SK-N-SH (cell line): Measurements from ENCODE around the gene PPP1R3D. TPM values are rescaled to one million over a fixed set of nuclear protein-coding genes. Genes with fewer than 3 reads are reported as not detected.

Experiments used
- CTCF ChIA-PET: fragments of 300-600, 350-600 bp; formaldehyde crosslinking; extraction: SDS; loops from one replicate; lab custom pipeline; 2021; lab: Yijun Ruan, JAX
- POLR2A ChIA-PET: fragments of 350-600 bp; sonication (Branson Sonifier 250); formaldehyde crosslinking; extraction: SDS; loops from one replicate; lab custom pipeline; 2020; ENCODE audit warnings: antibody characterized with exemption, inconsistent platforms; lab: Yijun Ruan, JAX
- DNase-seq: peaks from one replicate; pipeline ENCODE4 v3.0.0; 2012
- H2AFZ ChIP-seq: fragments of 200-600 bp; sonication (generic); 2 replicates; pipeline ENCODE4 v1.8.1; 2016; ENCODE audit warnings: antibody characterized with exemption, mild to moderate bottlenecking, low read depth
- H3F3A ChIP-seq: fragments of 200-600 bp; sonication (generic); replicated peaks from 2 replicates; pipeline ENCODE3; 2016; ENCODE audit warnings: antibody characterized with exemption, mild to moderate bottlenecking; ENCODE audit not compliant: insufficient read depth
- H3K27ac ChIP-seq, 2 experiments: fragments of 200-500 bp in 1 of 2; fragments of 200-600 bp in 1 of 2; sonication (Bioruptor generic) in 1 of 2; sonication (generic), shearing (Covaris generic) in 1 of 2; 2 replicates each; pipeline versions ENCODE4 v1.5.1 to v1.6.1; 2014 to 2016; ENCODE audit warnings: low read depth in 2 of 2, inconsistent platforms in 1 of 2, low read length in 1 of 2, mild to moderate bottlenecking in 1 of 2, mixed read lengths in 1 of 2
- H3K27me3 ChIP-seq: fragments of 200-600 bp; sonication (generic), shearing (Covaris generic); 2 replicates; pipeline ENCODE4 v1.6.1; 2016; ENCODE audit warnings: mixed run types; ENCODE audit not compliant: insufficient read depth
- H3K36me3 ChIP-seq, 2 experiments: fragments of 200-500 bp in 1 of 2; fragments of 200-600 bp in 1 of 2; sonication (Bioruptor generic) in 1 of 2; sonication (generic) in 1 of 2; replicated peaks in 1 of 2; 2 replicates each; pipeline versions ENCODE3 to v1.5.1; 2014 to 2016; ENCODE audit warnings: low read length in 1 of 2, mild to moderate bottlenecking in 1 of 2; ENCODE audit not compliant: insufficient read depth in 2 of 2, control insufficient read depth in 1 of 2
- H3K4me1 ChIP-seq, 2 experiments: fragments of 200-500 bp in 1 of 2; fragments of 200-600 bp in 1 of 2; sonication (Bioruptor generic) in 1 of 2; sonication (generic), shearing (Covaris generic) in 1 of 2; 2 replicates each; pipeline versions ENCODE4 v1.5.1 to v1.6.1; 2014 to 2016; ENCODE audit warnings: low read depth in 1 of 2, low read length in 1 of 2, mixed run types in 1 of 2; ENCODE audit not compliant: insufficient read depth in 2 of 2, control insufficient read depth in 1 of 2
- H3K4me2 ChIP-seq: fragments of 200-600 bp; sonication (generic), shearing (Covaris generic); 2 replicates; pipeline ENCODE4 v1.6.1; 2017; ENCODE audit warnings: mixed run types
- H3K4me3 ChIP-seq, 2 experiments: fragments of 200-500 bp in 1 of 2; fragments of 200-600 bp in 1 of 2; sonication (Bioruptor generic) in 1 of 2; sonication (generic), shearing (Covaris generic) in 1 of 2; 2 replicates each; pipeline versions ENCODE4 v1.5.1 to v1.8.1; 2014 to 2016; ENCODE audit warnings: low read depth in 2 of 2, inconsistent platforms in 1 of 2, low read length in 1 of 2, mild to moderate bottlenecking in 1 of 2, mixed read lengths in 1 of 2, moderate library complexity in 1 of 2
- H3K79me2 ChIP-seq: fragments of 200-600 bp; sonication (generic); 2 replicates; pipeline ENCODE4 v1.8.1; 2017; ENCODE audit warnings: mild to moderate bottlenecking; ENCODE audit not compliant: insufficient read depth
- H3K9ac ChIP-seq: fragments of 200-600 bp; sonication (generic); 2 replicates; pipeline ENCODE4 v1.6.1; 2017; ENCODE audit warnings: mixed run types
- H3K9me2 ChIP-seq: fragments of 200-600 bp; sonication (generic); 2 replicates; pipeline ENCODE4 v1.6.1; 2017; ENCODE audit warnings: mixed run types
- H3K9me3 ChIP-seq: fragments of 200-600 bp; sonication (generic); 2 replicates; pipeline ENCODE4 v1.6.1; 2017; ENCODE audit warnings: mixed run types, mild to moderate bottlenecking, moderate library complexity
- H4K20me1 ChIP-seq: fragments of 200-600 bp; sonication (generic); 2 replicates; pipeline ENCODE4 v1.6.1; 2017; ENCODE audit warnings: mild to moderate bottlenecking, mixed run types; ENCODE audit not compliant: insufficient read depth
- CHD2 ChIP-seq: fragments of 150-350 bp; IDR thresholded peaks from 2 replicates; pipeline ENCODE4 v1.6.1; 2018; ENCODE audit warnings: low read length; ENCODE audit not compliant: partially characterized antibody
- ELF1 ChIP-seq: IDR thresholded peaks from 2 replicates; pipeline ENCODE4 v1.4.0; 2012
- EP300 ChIP-seq, 2 experiments: IDR thresholded peaks; 2 replicates each; pipeline versions ENCODE4 v1.4.0 to v1.6.1; 2012; ENCODE audit warnings: borderline replicate concordance in 1 of 2, low read depth in 1 of 2, low read length in 1 of 2
- FOSL2 ChIP-seq: IDR thresholded peaks from 2 replicates; pipeline ENCODE4 v1.4.0; 2012; ENCODE audit warnings: low read depth, mild to moderate bottlenecking, moderate library complexity, borderline replicate concordance
- FOXJ3 ChIP-seq: sonication (generic); formaldehyde crosslinking; IDR thresholded peaks from 2 replicates; pipeline ENCODE4 v1.5.1; 2020; ENCODE audit warnings: mild to moderate bottlenecking, missing genetic modification reagents
- FOXM1 ChIP-seq: IDR thresholded peaks from 2 replicates; pipeline ENCODE4 v1.4.0; 2012; ENCODE audit warnings: low read depth, mild to moderate bottlenecking
- GATA2 ChIP-seq: sonication (generic); formaldehyde crosslinking; IDR thresholded peaks from 2 replicates; pipeline ENCODE4 v1.5.0; 2020; ENCODE audit warnings: mild to moderate bottlenecking, missing genetic modification reagents
- IRF3 ChIP-seq: fragments of 150-350 bp; IDR thresholded peaks from 2 replicates; pipeline ENCODE4 v1.6.1; 2016; ENCODE audit warnings: mild to moderate bottlenecking, low read depth, low read length
- JUND ChIP-seq: IDR thresholded peaks from 2 replicates; pipeline ENCODE4 v1.4.0; 2012
- MEF2A ChIP-seq: IDR thresholded peaks from 2 replicates; pipeline ENCODE4 v1.4.0; 2012; ENCODE audit warnings: low read depth, borderline replicate concordance
- MXI1 ChIP-seq: IDR thresholded peaks from 2 replicates; pipeline ENCODE4 v1.6.1; 2012; ENCODE audit warnings: mild to moderate bottlenecking, low read depth, low read length, improper control_type of control experiment
- NFIC ChIP-seq: IDR thresholded peaks from 2 replicates; pipeline ENCODE4 v1.4.0; 2012; ENCODE audit warnings: borderline replicate concordance
- POLR2AphosphoS5 ChIP-seq: IDR thresholded peaks from 2 replicates; pipeline ENCODE4 v1.6.1; 2012; ENCODE audit warnings: low read depth, low read length
- RAD21 ChIP-seq: IDR thresholded peaks from 2 replicates; pipeline ENCODE4 v1.6.1; 2012; ENCODE audit warnings: mild to moderate bottlenecking, low read length
- RCOR1 ChIP-seq: fragments of 150-350 bp; IDR thresholded peaks from 2 replicates; pipeline ENCODE4 v1.6.1; 2017; ENCODE audit warnings: antibody characterized with exemption, low read length
- RFX5 ChIP-seq: IDR thresholded peaks from 2 replicates; pipeline ENCODE4 v1.6.1; 2012; ENCODE audit warnings: mild to moderate bottlenecking, improper control_type of control experiment, low read length
- SMC3 ChIP-seq: IDR thresholded peaks from 2 replicates; pipeline ENCODE4 v1.6.1; 2012; ENCODE audit warnings: low read depth, low read length, improper control_type of control experiment
- TAF1 ChIP-seq: IDR thresholded peaks from 2 replicates; pipeline ENCODE4 v1.6.1; 2012; ENCODE audit warnings: low read depth, mild to moderate bottlenecking, low read length, moderate library complexity, borderline replicate concordance
- TEAD4 ChIP-seq: IDR thresholded peaks from 2 replicates; pipeline ENCODE4 v1.4.0; 2012; ENCODE audit warnings: mild to moderate bottlenecking, borderline replicate concordance; ENCODE audit not compliant: insufficient read depth
- WGBS: methylation state at CpG from one replicate; pipeline ENCODE4 v1.1.6; 2017; ENCODE audit warnings: low lambda C conversion rate; 5-methylcytosine and 5-hydroxymethylcytosine counted together
- polyA plus RNA-seq, 3 experiments: library from polyadenylated mRNA; depleted of rRNA; stranded (reverse); fragments of >200 nt; gene quantifications; 2 replicates each; pipeline ENCODE4 v1.2.3, GENCODE V29; 2012
- TF ChIP-seq, protein P1 (sequence below): IDR thresholded peaks from 2 replicates; pipeline ENCODE4; 2012
- TF ChIP-seq, protein P2 (sequence below): IDR thresholded peaks from 2 replicates; pipeline ENCODE4 v1.4.0; 2012; ENCODE audit warnings: low read depth, borderline replicate concordance
- TF ChIP-seq, protein P3 (sequence below): IDR thresholded peaks from 2 replicates; pipeline ENCODE4 v1.4.0; 2012; ENCODE audit warnings: low read depth
- TF ChIP-seq, protein P4 (sequence below): fragments of 150-350 bp; IDR thresholded peaks from 2 replicates; pipeline ENCODE4 v1.6.1; 2017; ENCODE audit warnings: antibody characterized with exemption, low read length, low read depth, borderline replicate concordance

PPP1R3D gene, protein sequence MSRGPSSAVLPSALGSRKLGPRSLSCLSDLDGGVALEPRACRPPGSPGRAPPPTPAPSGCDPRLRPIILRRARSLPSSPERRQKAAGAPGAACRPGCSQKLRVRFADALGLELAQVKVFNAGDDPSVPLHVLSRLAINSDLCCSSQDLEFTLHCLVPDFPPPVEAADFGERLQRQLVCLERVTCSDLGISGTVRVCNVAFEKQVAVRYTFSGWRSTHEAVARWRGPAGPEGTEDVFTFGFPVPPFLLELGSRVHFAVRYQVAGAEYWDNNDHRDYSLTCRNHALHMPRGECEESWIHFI
- polyA plus RNA-seq (2012; rRNA removed) = 0.87 and 0.91 TPM in 2 replicates
- 0.91 and 0.92 TPM in 2 replicates for polyA plus RNA-seq (2012; cell fraction: cytosol; rRNA removed)
- polyA plus RNA-seq (2012; cell fraction: nucleus; rRNA removed) = 0.56 and 0.88 TPM in 2 replicates

DNA sequence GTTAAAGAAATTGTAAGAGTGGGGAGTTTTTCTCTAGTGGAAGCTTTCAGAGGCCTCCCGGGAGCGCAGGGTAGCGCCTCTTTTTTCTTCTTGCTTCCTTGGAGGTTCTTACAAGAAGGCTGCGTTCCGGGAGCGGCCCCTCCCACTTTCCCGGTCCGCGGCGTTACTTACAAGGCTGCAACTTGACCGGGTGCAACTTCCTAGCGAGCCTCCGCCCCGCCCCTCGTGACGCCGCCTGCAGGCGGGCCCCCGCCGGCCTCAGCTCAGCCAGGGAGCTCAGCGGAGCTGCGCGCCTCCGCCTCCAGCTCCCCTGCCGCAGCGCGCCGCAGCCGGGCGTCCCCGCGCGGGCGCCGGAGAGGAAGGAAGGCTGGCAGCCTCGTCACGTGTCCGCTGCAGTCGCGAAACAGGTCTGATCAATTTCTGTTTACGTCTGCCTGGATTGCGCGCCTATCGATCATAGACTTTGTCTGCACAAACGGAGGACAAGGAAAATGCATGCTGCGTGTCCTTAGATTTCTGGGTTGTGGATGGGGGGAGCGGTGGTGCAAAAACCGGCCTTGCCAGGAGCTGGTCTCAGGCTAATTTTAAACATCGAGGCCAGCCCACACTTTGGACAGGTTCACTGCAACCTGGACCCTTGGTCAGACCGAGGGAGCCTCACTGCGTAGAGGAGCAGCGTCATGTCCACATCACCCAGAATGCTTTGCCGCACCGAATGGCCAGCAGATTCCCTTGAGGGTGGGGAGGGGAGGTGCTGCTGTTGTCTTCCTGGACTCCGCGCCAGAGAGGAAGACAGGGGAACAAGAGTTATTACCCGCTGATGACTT lies at the start of gene PPP1R3D, which contains the start of gene FAM217B:
Gene PPP1R3D, minus strand, starts transcription at position 177 of the 827 bp plus-strand sequence. CDS start 374 bp downstream, outside the sequence.
Gene FAM217B, plus strand, starts transcription at position 261 of the 827 bp plus-strand sequence. CDS start 3,555 bp downstream, outside the sequence.
- H3K27me3 ChIP-seq = no peaks in the 10 kb centered on the region
- H3K4me1 ChIP-seq = peaks cover 8 to 19% of the 10 kb centered on the region in 2 experiments; a peak in 3 of 4 replicates
- WGBS = 4% methylated on average over 15 of the region's 57 CpGs
- H3K4me2 ChIP-seq = peak within 1 kb of the TSS; percentile 88
- peaks cover 22 to 35% of the 10 kb centered on the region in 2 experiments for H3K36me3 ChIP-seq
- no peaks in the 10 kb centered on the region for H3K9me2 ChIP-seq
- no peaks in the 10 kb centered on the region for H3K9me3 ChIP-seq
- peaks cover 37% of the 10 kb centered on the region for H3K79me2 ChIP-seq
- CTCF ChIA-PET = interaction anchor here (0.6 to 9.8 kb wide), 5 partner anchors 11 to 369 kb away, joined by 3 to 95 read pairs (median 3); no protein-coding TSS in a partner anchor
- H3K4me3 ChIP-seq = peak within 1 kb of the TSS; percentile 77 to 89
- peak; percentile 96 for DNase-seq
- H3K9ac ChIP-seq = peak within 1 kb of the TSS; percentile 71
- peak within 1 kb of the TSS; percentile 78 to 98 for H3K27ac ChIP-seq
- H3F3A ChIP-seq = peaks cover 10% of the 10 kb centered on the region
- peak within 1 kb of the TSS; percentile 89 for H2AFZ ChIP-seq
- no peaks in the 10 kb centered on the region for H4K20me1 ChIP-seq
- POLR2A ChIA-PET = interaction anchor here (0.9 to 1.1 kb wide), 2 partner anchors 9 to 11 kb away, joined by 4 read pairs; no protein-coding TSS in a partner anchor
- TF ChIP-seq FOSL2 (no peak), CHD2 (peak; percentile 11), NFIC (no peak), RAD21 (no peak), RFX5 (no peak), RCOR1 (peak; percentile 6; the same call in 1 of the 2 replicates), SMC3 (no peak), MXI1 (peak; percentile 89), TEAD4 (0 out of 2 replicates have a peak, but pooled peaks have one; percentile 3), JUND (no peak), GATA2 (CRISPR knock-in tag) (no peak), IRF3 (no peak), FOXJ3 (no peak), FOXM1 (no peak), EP300 (IDR thresholded peaks at IDR 0.05; ENCODE audit: borderline replicate concordance in 1 of 2, low read depth in 1 of 2, low read length in 1 of 2) (peak; percentile 9 to 31; a peak in 1 of 4 replicates), ELF1 (peak; percentile 60; the same call in 1 of the 2 replicates), TAF1 (peak; percentile 59), MEF2A (no peak), POLR2AphosphoS5 (peak; percentile 68)
- TF ChIP-seq, protein P1, sequence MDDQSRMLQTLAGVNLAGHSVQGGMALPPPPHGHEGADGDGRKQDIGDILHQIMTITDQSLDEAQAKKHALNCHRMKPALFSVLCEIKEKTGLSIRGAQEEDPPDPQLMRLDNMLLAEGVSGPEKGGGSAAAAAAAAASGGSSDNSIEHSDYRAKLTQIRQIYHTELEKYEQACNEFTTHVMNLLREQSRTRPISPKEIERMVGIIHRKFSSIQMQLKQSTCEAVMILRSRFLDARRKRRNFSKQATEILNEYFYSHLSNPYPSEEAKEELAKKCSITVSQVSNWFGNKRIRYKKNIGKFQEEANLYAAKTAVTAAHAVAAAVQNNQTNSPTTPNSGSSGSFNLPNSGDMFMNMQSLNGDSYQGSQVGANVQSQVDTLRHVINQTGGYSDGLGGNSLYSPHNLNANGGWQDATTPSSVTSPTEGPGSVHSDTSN = peak; percentile 50
- TF ChIP-seq, protein P2, sequence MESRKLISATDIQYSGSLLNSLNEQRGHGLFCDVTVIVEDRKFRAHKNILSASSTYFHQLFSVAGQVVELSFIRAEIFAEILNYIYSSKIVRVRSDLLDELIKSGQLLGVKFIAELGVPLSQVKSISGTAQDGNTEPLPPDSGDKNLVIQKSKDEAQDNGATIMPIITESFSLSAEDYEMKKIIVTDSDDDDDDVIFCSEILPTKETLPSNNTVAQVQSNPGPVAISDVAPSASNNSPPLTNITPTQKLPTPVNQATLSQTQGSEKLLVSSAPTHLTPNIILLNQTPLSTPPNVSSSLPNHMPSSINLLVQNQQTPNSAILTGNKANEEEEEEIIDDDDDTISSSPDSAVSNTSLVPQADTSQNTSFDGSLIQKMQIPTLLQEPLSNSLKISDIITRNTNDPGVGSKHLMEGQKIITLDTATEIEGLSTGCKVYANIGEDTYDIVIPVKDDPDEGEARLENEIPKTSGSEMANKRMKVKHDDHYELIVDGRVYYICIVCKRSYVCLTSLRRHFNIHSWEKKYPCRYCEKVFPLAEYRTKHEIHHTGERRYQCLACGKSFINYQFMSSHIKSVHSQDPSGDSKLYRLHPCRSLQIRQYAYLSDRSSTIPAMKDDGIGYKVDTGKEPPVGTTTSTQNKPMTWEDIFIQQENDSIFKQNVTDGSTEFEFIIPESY = no peak
- TF ChIP-seq, protein P3, sequence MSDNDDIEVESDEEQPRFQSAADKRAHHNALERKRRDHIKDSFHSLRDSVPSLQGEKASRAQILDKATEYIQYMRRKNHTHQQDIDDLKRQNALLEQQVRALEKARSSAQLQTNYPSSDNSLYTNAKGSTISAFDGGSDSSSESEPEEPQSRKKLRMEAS = peak; percentile 60
- TF ChIP-seq, protein P4, sequence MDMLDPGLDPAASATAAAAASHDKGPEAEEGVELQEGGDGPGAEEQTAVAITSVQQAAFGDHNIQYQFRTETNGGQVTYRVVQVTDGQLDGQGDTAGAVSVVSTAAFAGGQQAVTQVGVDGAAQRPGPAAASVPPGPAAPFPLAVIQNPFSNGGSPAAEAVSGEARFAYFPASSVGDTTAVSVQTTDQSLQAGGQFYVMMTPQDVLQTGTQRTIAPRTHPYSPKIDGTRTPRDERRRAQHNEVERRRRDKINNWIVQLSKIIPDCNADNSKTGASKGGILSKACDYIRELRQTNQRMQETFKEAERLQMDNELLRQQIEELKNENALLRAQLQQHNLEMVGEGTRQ = peak; percentile 49; the same call in 1 of the 2 replicates
